Measurements from ENCODE around the gene POF1B.

DNA sequence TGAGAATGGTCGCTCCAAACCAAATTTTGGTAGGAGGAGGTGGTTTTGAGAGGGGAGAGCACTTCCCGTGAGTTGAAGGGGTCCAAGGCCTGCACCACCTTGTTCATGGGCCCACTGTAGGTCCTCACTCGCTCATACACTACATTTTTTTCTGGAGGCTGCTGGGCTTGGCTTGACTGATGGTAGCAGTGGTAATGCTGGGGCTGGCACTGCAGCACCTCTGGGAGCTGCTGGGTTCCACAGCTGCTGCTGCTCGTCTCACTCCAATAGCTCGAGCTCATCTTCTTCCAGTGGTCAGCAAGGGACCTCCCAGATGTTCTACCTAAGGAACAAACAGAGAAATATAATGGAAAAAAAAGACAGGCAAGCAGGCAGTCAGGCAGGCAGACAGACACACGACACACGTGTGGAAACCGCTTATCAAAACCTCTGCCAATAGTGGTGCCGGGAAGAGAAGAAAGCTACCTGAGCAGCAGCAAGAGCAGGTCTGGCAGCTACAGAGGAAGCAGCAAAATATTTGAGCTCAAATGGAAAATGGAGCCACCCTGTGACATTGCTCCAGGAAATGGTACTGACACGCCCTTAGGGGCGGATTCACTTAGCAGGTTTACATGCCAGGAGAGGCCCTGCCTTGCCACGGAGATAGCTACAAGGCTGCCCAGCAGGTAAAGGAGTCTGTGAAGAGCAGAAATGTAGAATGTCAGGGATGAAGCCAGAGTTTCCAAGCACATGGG is at the start of gene POF1B:
- TF ChIP-seq TAF1 (IDR thresholded peaks at IDR 0.05; ENCODE audit: borderline replicate concordance, low read depth, low read length): no peak
- TF ChIP-seq, protein P1, sequence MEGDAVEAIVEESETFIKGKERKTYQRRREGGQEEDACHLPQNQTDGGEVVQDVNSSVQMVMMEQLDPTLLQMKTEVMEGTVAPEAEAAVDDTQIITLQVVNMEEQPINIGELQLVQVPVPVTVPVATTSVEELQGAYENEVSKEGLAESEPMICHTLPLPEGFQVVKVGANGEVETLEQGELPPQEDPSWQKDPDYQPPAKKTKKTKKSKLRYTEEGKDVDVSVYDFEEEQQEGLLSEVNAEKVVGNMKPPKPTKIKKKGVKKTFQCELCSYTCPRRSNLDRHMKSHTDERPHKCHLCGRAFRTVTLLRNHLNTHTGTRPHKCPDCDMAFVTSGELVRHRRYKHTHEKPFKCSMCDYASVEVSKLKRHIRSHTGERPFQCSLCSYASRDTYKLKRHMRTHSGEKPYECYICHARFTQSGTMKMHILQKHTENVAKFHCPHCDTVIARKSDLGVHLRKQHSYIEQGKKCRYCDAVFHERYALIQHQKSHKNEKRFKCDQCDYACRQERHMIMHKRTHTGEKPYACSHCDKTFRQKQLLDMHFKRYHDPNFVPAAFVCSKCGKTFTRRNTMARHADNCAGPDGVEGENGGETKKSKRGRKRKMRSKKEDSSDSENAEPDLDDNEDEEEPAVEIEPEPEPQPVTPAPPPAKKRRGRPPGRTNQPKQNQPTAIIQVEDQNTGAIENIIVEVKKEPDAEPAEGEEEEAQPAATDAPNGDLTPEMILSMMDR (IDR thresholded peaks at IDR 0.05): no peak
- no peak for TF ChIP-seq RFX5 (IDR thresholded peaks at IDR 0.05; ENCODE audit: low read length)
- TF ChIP-seq EZH2phosphoT487 (IDR thresholded peaks at IDR 0.05; ENCODE audit: borderline replicate concordance, low read depth): no peak
- no peak for TF ChIP-seq MEF2A (IDR thresholded peaks at IDR 0.05; ENCODE audit: borderline replicate concordance, low read depth)
- TF ChIP-seq SMC3 (IDR thresholded peaks at IDR 0.05; ENCODE audit: low read depth, low read length): no peak
